GM12878 (cell line): ENCODE data around the gene VRK3. TPM values are rescaled to one million over a fixed set of nuclear protein-coding genes. Genes with fewer than 3 reads are reported as not detected.
A peak's percentile ranks its signal among the peaks of the same experiment; 100 is the strongest.

Experiments used
- ATAC-seq: fragments of 200-7000 bp; cut with Tn5 transposase; 3 replicates; pipeline ENCODE4 v1.9.1; 2020; ENCODE audit warnings: mild to moderate bottlenecking, moderate library complexity
- BruUV-seq: library from RNA; stranded (reverse); fragments of 400-500 nt; replicated peaks from 2 replicates; lab custom pipeline; 2021; lab: Mats Ljungman, UMichigan
- CTCF ChIA-PET: fragments of 300-600 bp; sonication (Branson Sonifier 250); formaldehyde crosslinking; extraction: SDS; loops from one replicate; lab custom pipeline; 2021; ENCODE audit warnings: inconsistent platforms; lab: Yijun Ruan, JAX
- POLR2A ChIA-PET: fragments of 350-600 bp; formaldehyde crosslinking; extraction: SDS; loops from one replicate; lab custom pipeline; 2021; ENCODE audit warnings: inconsistent platforms; lab: Charles Lee
- RAD21 ChIA-PET: fragments of 300-600 bp; sonication (Branson Sonifier 250); formaldehyde crosslinking; loops from one replicate; lab custom pipeline; 2023; ENCODE audit warnings: antibody characterized with exemption; ENCODE audit not compliant: unreplicated experiment; lab: Charles Lee
- SMC1A ChIA-PET: fragments of 300-600 bp; sonication (Branson Sonifier 250); formaldehyde crosslinking; loops from one replicate; lab custom pipeline; 2023; ENCODE audit not compliant: unreplicated experiment, uncharacterized antibody; lab: Charles Lee
- DNase-seq: peaks from one replicate; pipeline ENCODE4 v3.0.0-alpha.2; 2011; ENCODE audit warnings: low read depth, low spot score
- FAIRE-seq: peaks from 3 replicates; lab custom pipeline; 2011; peaks lifted over from hg19 to GRCh38; lab: Jason Lieb, UNC
- H2AFZ ChIP-seq: 2 replicates; pipeline ENCODE4 v1.6.0; 2011; ENCODE audit warnings: low read depth, low read length, control low read depth; ENCODE audit not compliant: control insufficient read depth
- H3K27ac ChIP-seq: 2 replicates; pipeline ENCODE4 v1.5.1; 2011; ENCODE audit warnings: control low read depth; ENCODE audit not compliant: control insufficient read depth, insufficient read depth
- H3K27me3 ChIP-seq, 2 experiments: replicated peaks in 1 of 2; 2 replicates each; pipeline versions ENCODE4 v1.6.0 to v1.6.1; 2011; ENCODE audit warnings: low read length in 1 of 2; ENCODE audit not compliant: control insufficient read depth in 2 of 2, insufficient read depth in 2 of 2
- H3K36me3 ChIP-seq, 2 experiments: 2 replicates each; pipeline ENCODE4 v1.5.1; 2011; ENCODE audit warnings: low read length in 1 of 2; ENCODE audit not compliant: control insufficient read depth in 2 of 2, insufficient read depth in 2 of 2
- H3K4me1 ChIP-seq: 2 replicates; pipeline ENCODE4 v1.6.1; 2011; ENCODE audit warnings: mild to moderate bottlenecking, low read length, moderate library complexity, mixed read lengths; ENCODE audit not compliant: control insufficient read depth, insufficient read depth
- H3K4me2 ChIP-seq: 2 replicates; pipeline ENCODE4 v1.6.0; 2011; ENCODE audit warnings: control low read depth; ENCODE audit not compliant: control insufficient read depth, insufficient read depth
- H3K4me3 ChIP-seq: fragments of 200-600 bp; sonication (generic); 2 replicates; pipeline ENCODE4 v1.5.1; 2016
- H3K79me2 ChIP-seq: 2 replicates; pipeline ENCODE4 v1.6.0; 2011; ENCODE audit warnings: low read length; ENCODE audit not compliant: control insufficient read depth, insufficient read depth
- H3K9ac ChIP-seq: 2 replicates; pipeline ENCODE4 v1.8.0; 2011; ENCODE audit warnings: low read length, control low read depth, mixed read lengths; ENCODE audit not compliant: control insufficient read depth, insufficient read depth
- H3K9me3 ChIP-seq: replicated peaks from 3 replicates; pipeline ENCODE4 v1.5.1; 2011; ENCODE audit warnings: mild to moderate bottlenecking, low read length; ENCODE audit not compliant: control insufficient read depth, insufficient read depth
- H4K20me1 ChIP-seq: 2 replicates; pipeline ENCODE4 v1.6.0; 2011; ENCODE audit not compliant: control insufficient read depth, insufficient read depth
- ASH2L ChIP-seq: fragments of 300-600, 200-600 bp; sonication (generic); IDR thresholded peaks from 2 replicates; pipeline ENCODE4 v1.6.1; 2017; ENCODE audit warnings: low read depth, mild to moderate bottlenecking, borderline replicate concordance
- CHD2 ChIP-seq: IDR thresholded peaks from 2 replicates; pipeline ENCODE4 v1.6.1; 2011; ENCODE audit warnings: low read depth, low read length, improper control_type of control experiment, borderline replicate concordance
- CREB1 ChIP-seq: IDR thresholded peaks from 2 replicates; pipeline ENCODE4 v1.6.1; 2012; ENCODE audit warnings: low read depth, mild to moderate bottlenecking, inconsistent platforms
- EZH2 ChIP-seq: IDR thresholded peaks from 2 replicates; pipeline ENCODE4 v1.6.1; 2012; ENCODE audit warnings: low read depth, mild to moderate bottlenecking, control low read depth, inconsistent platforms, low read length, borderline replicate concordance; ENCODE audit not compliant: control insufficient read depth
- HDGF ChIP-seq: fragments of 450-650 bp; IDR thresholded peaks from 2 replicates; pipeline ENCODE4 v1.6.1; 2016; ENCODE audit warnings: antibody characterized with exemption
- LARP7 ChIP-seq: fragments of 450-650 bp; IDR thresholded peaks from 2 replicates; pipeline ENCODE4 v1.6.1; 2017; ENCODE audit warnings: mild to moderate bottlenecking
- MYC ChIP-seq: IDR thresholded peaks from 2 replicates; pipeline ENCODE4 v1.6.1; 2011; ENCODE audit warnings: mild to moderate bottlenecking, low read length, moderate library complexity, inconsistent platforms; ENCODE audit not compliant: insufficient read depth, insufficient replicate concordance, insufficient read length, severe bottlenecking
- POLR2A ChIP-seq: IDR thresholded peaks from 2 replicates; pipeline ENCODE4 v1.6.1; 2011; ENCODE audit warnings: low read depth, mild to moderate bottlenecking, low read length
- POLR2AphosphoS2 ChIP-seq: IDR thresholded peaks from 2 replicates; pipeline ENCODE4 v1.6.1; 2011; ENCODE audit warnings: low read depth, mild to moderate bottlenecking, low read length, improper control_type of control experiment, moderate library complexity
- SMAD1 ChIP-seq: fragments of 450-650 bp; IDR thresholded peaks from 2 replicates; pipeline ENCODE4 v1.6.1; 2018; ENCODE audit warnings: mild to moderate bottlenecking, low read depth; ENCODE audit not compliant: partially characterized antibody
- SMAD5 ChIP-seq: IDR thresholded peaks from 2 replicates; pipeline ENCODE4 v1.6.1; 2016; ENCODE audit warnings: antibody characterized with exemption, low read depth
- TCF3 ChIP-seq: IDR thresholded peaks from 2 replicates; pipeline ENCODE4 v1.6.1; 2012; ENCODE audit warnings: low read depth, mild to moderate bottlenecking, low read length, borderline replicate concordance; ENCODE audit not compliant: insufficient read depth
- WGBS: methylation state at CpG from one replicate; pipeline ENCODE4 v1.1.6; 2016; ENCODE audit warnings: low lambda C conversion rate; ENCODE audit not compliant: insufficient replicate concordance, insufficient coverage; ENCODE audit errors: missing lambda C conversion rate; 5-methylcytosine and 5-hydroxymethylcytosine counted together
- in situ Hi-C: fragments of 300-500 bp; cut with MboI; formaldehyde crosslinking; loops from 9 replicates; pipeline ENCODE4 v1.14.3; 2018; ENCODE audit warnings: mixed read lengths
- intact Hi-C: fragments of 100-400 bp; cut with micrococcal nuclease; formaldehyde crosslinking; loops from one replicate; pipeline ENCODE4 v1.14.2; 2022; ENCODE audit not compliant: unreplicated experiment
- polyA plus RNA-seq, 11 experiments: library from polyadenylated mRNA; depleted of rRNA in 4 of 11; unstranded in 6 of 11; stranded (reverse) in 5 of 11; fragments of >200 nt; fragmentation: Nextera tagmentation in 4 of 11; fragmentation: Illumina TruSeq in 1 of 11; extraction: Ambion mirVana in 4 of 11; extraction: Trizol in 1 of 11; gene quantifications; 1 replicate in 1 of 11; 2 replicates in 10 of 11; pipeline versions ENCODE4 v1.2.1 to v1.2.3, GENCODE V29; 2011 to 2016; ENCODE audit warnings: inconsistent platforms in 2 of 11, missing spikeins in 2 of 11, low read depth in 1 of 11
- total RNA-seq, 4 experiments: library from RNA; depleted of rRNA in 3 of 4; stranded (reverse); fragments of >200 nt in 3 of 4; fragmentation: Illumina TruSeq in 1 of 4; extraction: Trizol in 1 of 4; gene quantifications; 2 replicates each; pipeline versions ENCODE4 v1.2.1 to v1.2.3, GENCODE V29; 2013 to 2021
- TF ChIP-seq, protein P1 (sequence below): IDR thresholded peaks from 2 replicates; pipeline ENCODE4 v1.6.1; 2012; ENCODE audit warnings: low read depth, low read length, improper control_type of control experiment
- TF ChIP-seq, protein P2 (sequence below): fragments of 450-650 bp; formaldehyde crosslinking; IDR thresholded peaks from 2 replicates; pipeline ENCODE4 v1.4.0; 2022; ENCODE audit warnings: mild to moderate bottlenecking, moderate library complexity
- TF ChIP-seq, protein P3 (sequence below): IDR thresholded peaks from 2 replicates; pipeline ENCODE4 v1.6.1; 2011; ENCODE audit warnings: mild to moderate bottlenecking, low read depth, low read length, moderate library complexity; ENCODE audit not compliant: insufficient replicate concordance

The VRK3 gene
- total and polyA plus RNA-seq, 10 of the 15 experiments (the other 5 are each of a cell fraction or from before 2014, with no cell fraction given) = 17.3 to 61.9 (median 35.5) TPM

DNA sequence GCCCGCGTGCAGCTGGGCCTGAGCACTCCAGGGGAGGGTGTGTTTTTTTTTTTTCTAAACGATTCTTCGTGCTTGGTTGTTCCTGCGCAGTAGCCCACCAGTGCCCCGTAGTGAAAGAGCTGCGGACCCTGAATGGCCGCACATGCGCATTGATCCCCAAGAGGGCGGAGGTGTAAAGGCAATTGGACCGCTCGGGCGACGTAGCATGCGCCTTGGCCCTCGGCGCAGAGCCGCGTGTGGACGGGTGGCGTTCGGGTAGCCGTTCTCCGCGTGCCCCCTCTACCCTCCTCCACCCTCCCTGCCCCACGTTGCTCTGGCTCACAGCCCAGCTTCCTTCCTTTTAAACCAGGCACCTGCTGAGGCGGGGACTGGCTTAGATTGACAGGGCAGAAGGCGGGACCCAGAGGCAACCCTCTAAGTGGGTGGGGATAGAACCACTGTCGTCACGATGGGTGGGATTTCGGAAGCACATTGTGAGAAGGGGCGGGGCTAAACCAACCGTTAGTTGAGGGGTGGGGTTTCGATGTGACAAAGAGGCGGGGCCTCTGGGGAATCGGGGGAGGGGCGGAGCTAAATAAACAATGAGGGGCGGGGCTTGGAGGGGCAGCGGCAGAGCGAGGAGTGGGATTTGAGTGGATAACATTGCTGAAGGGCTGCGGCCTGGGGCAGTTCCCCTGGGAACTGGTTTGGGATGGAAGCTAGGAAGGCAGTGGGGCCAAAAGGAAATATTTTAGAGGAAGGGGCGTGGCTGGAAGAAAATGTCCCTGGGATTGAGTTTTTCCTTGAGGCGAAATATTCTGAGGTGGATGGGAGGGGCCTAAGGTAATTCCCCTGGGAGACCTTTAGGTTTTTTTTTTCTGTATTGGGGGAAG lies 95.3 kb downstream of the VRK3 start:
- ChIA-PET CTCF (interaction anchor here (0.8 to 3.3 kb wide), 9 partner anchors 17 to 212 kb away, joined by 3 to 33 read pairs (median 4); partner anchors contain the start of genes AKT1S1, IL4I1, PNKP and TBC1D17), POLR2A (interaction anchor here (0.6 to 5.8 kb wide), 17 partner anchors 10 to 289 kb away, joined by 3 to 113 read pairs (median 7); partner anchors contain the start of genes AKT1S1, AP2A1, IL4I1 and PTOV1), SMC1A (interaction anchor here (0.8 to 4.8 kb wide), 13 partner anchors 8 to 93 kb away, joined by 3 to 78 read pairs (median 4); partner anchors contain the start of gene IL4I1), RAD21 (interaction anchor here (1.0 to 5.0 kb wide), 11 partner anchors 13 to 81 kb away, joined by 3 to 66 read pairs (median 10); partner anchors contain the start of genes AKT1S1, IL4I1 and TBC1D17)
- WGBS = 1% methylated on average over 37 of the region's 43 CpGs
- DNase-seq = peak; percentile 90
- Histone ChIP-seq H4K20me1 (no peaks in the 10 kb centered on the region), H3K4me2 (peak overlapping the region; percentile 87), H3K79me2 (peaks cover 67% of the 10 kb centered on the region), H2AFZ (peak overlapping the region; percentile 82), H3K36me3 (peaks cover 9 to 22% of the 10 kb centered on the region in 2 experiments; a peak in 3 of 4 replicates), H3K4me1 (peaks cover 15% of the 10 kb centered on the region), H3K27ac (peak overlapping the region; percentile 94), H3K27me3 (no peaks in the 10 kb centered on the region), H3K9ac (peak overlapping the region; percentile 95), H3K9me3 (no peaks in the 10 kb centered on the region), H3K4me3 (peak overlapping the region; percentile 92)
- BruUV-seq = no TSS peak
- ATAC-seq = peak; percentile 83
- in situ Hi-C loops = loop anchor here (10.0 kb wide), 1 partner anchor 205 kb away; no protein-coding TSS in a partner anchor
- FAIRE-seq = peak; percentile 87
- intact Hi-C loops = loop anchor here (2.0 to 5.0 kb wide), 2 partner anchors 33 to 53 kb away; partner anchors contain the start of genes AKT1S1, IL4I1 and TBC1D17
- no peak for TF ChIP-seq ASH2L
- TF ChIP-seq MYC = peak; percentile 73
- TF ChIP-seq SMAD5 = peak; percentile 78
- TF ChIP-seq TCF3 = peak; percentile 84; the same call in 1 of the 2 replicates
- TF ChIP-seq, protein P1, sequence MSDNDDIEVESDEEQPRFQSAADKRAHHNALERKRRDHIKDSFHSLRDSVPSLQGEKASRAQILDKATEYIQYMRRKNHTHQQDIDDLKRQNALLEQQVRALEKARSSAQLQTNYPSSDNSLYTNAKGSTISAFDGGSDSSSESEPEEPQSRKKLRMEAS = peak; percentile 78
- TF ChIP-seq POLR2A = peak; percentile 94
- peak; percentile 44; the same call in 1 of the 2 replicates for TF ChIP-seq LARP7
- TF ChIP-seq HDGF = peak; percentile 74; the same call in 1 of the 2 replicates
- no peak for TF ChIP-seq EZH2
- peak; percentile 20; the same call in 1 of the 2 replicates for TF ChIP-seq CHD2
- TF ChIP-seq, protein P2, sequence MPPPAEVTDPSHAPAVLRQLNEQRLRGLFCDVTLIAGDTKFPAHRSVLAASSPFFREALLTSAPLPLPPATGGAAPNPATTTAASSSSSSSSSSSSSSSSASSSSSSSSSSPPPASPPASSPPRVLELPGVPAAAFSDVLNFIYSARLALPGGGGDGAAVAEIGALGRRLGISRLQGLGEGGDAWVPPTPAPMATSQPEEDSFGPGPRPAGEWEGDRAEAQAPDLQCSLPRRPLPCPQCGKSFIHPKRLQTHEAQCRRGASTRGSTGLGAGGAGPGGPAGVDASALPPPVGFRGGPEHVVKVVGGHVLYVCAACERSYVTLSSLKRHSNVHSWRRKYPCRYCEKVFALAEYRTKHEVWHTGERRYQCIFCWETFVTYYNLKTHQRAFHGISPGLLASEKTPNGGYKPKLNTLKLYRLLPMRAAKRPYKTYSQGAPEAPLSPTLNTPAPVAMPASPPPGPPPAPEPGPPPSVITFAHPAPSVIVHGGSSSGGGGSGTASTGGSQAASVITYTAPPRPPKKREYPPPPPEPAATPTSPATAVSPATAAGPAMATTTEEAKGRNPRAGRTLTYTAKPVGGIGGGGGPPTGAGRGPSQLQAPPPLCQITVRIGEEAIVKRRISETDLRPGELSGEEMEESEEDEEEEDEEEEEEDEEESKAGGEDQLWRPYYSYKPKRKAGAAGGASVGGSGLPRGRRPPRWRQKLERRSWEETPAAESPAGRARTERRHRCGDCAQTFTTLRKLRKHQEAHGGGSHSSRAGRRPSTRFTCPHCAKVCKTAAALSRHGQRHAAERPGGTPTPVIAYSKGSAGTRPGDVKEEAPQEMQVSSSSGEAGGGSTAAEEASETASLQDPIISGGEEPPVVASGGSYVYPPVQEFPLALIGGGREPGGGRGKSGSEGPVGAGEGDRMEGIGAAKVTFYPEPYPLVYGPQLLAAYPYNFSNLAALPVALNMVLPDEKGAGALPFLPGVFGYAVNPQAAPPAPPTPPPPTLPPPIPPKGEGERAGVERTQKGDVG (CRISPR knock-in tag) = 0 out of 2 replicates have a peak, but pooled peaks have one; percentile 47
- TF ChIP-seq CREB1 = 0 out of 2 replicates have a peak, but pooled peaks have one; percentile 62
- peak; percentile 70 for TF ChIP-seq SMAD1
- peak; percentile 96; the same call in 1 of the 2 replicates for TF ChIP-seq POLR2AphosphoS2
- TF ChIP-seq, protein P3, sequence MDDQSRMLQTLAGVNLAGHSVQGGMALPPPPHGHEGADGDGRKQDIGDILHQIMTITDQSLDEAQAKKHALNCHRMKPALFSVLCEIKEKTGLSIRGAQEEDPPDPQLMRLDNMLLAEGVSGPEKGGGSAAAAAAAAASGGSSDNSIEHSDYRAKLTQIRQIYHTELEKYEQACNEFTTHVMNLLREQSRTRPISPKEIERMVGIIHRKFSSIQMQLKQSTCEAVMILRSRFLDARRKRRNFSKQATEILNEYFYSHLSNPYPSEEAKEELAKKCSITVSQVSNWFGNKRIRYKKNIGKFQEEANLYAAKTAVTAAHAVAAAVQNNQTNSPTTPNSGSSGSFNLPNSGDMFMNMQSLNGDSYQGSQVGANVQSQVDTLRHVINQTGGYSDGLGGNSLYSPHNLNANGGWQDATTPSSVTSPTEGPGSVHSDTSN = peak; percentile 96
